CD4-positive, alpha-beta T cell treated with Interleukin-15 for 1 hour (primary cell): ENCODE data around the gene OR2C1.

Source experiments
- DNase-seq: peaks from one replicate; pipeline ENCODE4 v3.0.0-alpha.2; 2020

Gene OR2C1

DNA sequence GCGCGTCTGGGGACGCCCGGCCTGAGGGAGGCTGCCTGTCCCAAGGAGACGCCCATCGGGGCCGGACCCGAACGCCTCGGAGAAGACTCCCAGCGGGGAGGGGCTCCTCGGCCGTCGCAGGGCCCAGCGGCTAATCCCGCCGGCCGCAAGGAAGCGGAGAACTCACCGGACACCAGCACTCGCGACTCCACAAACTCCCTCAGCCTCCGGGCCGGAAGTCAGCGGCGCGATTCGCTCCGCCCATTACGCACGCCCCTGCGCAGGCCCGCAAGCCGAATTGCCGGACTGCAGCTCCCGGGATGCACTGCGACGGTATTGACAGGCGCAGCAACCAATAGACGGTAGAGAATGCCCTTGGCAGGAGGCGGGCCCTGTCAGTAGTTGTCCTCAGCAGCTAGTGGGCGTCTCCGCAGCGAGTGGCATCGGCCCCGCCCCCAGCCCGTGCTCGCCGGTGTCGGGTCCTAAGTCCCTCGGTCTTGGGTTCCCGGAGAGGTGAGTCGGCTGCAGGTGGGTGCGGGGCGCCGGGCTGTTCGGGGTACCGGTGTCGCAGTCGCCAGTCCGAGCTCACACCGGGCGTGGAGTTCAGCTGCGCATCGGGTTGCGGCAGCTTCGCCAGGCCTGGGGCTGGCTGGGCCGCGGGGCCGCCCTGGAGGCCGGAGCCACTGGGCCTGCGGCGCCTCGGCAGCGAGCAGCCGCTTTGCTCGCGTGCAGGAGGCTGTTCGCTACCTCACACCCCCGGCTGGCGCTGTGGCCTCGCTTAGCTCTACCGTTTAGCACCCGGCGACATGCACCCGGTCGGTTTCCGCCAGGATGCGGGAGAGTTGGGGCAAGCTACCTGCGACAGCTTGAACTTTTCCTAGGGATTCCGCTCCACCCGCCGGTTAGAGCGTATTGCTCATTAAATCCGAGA is 45.3 kb downstream of the OR2C1 start, which contains the start of the genes ZNF174 and ZSCAN32:
Gene ZNF174, plus strand, starts transcription at position 437 of the 910 bp plus-strand sequence. CDS start 790 bp downstream, outside the sequence.
Gene ZSCAN32, minus strand, starts transcription at position 226 of the 910 bp plus-strand sequence. CDS start 3,447 bp downstream, outside the sequence.
- peak; percentile 99 for DNase-seq

DNA sequence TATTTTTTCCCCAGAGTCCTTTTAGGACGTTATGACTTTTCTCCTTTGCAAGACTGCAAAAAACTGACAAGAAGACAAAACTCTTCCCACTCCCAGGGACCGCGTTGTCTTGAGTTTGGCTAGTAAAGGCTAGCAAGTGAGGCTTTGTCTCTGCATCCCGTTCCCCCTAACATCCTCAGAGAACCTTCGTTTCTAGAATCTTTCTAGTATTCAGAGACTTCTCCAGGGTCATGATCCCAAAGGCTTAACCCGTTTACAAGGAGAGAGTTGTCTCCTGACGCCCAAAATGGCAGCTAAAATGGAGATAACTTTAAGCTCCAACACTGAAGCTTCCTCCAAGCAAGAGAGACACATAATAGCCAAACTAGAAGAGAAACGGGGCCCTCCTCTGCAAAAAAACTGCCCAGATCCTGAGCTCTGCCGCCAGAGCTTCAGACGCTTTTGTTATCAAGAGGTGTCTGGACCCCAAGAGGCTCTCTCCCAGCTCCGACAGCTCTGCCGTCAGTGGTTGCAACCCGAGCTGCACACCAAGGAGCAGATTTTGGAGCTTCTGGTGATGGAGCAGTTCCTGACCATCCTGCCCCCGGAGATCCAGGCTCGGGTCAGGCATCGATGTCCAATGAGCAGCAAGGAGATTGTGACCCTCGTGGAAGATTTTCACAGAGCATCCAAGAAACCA is 46.2 kb downstream of the OR2C1 start:
- DNase-seq: no peak
